Fibroblast of lung (primary cell): Measurements from ENCODE around the gene IFNA4.
A peak's percentile ranks its signal among the peaks of the same experiment; 100 is the strongest.
"Not testable (repeated sequence)": the region's sequence is repeated elsewhere in the genome, so short reads cannot be mapped to it uniquely, and the experiment has no call there.

Experiments used
- CTCF ChIP-seq, 2 donors: IDR thresholded peaks in 1 of 2; conservative IDR thresholded peaks in 1 of 2; 1 replicate in 1 of 2; 2 replicates in 1 of 2; pipeline ENCODE4 v1.5.1; 2011 to 2012; ENCODE audit warnings: low read length in 2 of 2, control low read depth in 1 of 2, inconsistent platforms in 1 of 2, low read depth in 1 of 2, mild to moderate bottlenecking in 1 of 2
- EZH2 ChIP-seq: IDR thresholded peaks from 2 replicates; pipeline ENCODE4 v1.5.1; 2012; ENCODE audit warnings: low read length, control low read depth, mild to moderate bottlenecking; ENCODE audit errors: missing control alignments

GRCh38 chr9:21235468-21236359 lies 48.3 kb upstream of the IFNA4 start:
- TF ChIP-seq CTCF (conservative IDR thresholded peaks at IDR 0.05 in 1 of 2, IDR thresholded peaks at IDR 0.05 in 1 of 2; ENCODE audit: low read depth in 1 of 2, low read length in 2 of 2): peak; percentile 42 to 67
- not testable (repeated sequence) for TF ChIP-seq EZH2
